ENCODE measurements around the gene SPDL1.

Gene SPDL1

GRCh38 chr5:169549453-169550100 is 34.0 kb upstream of the SPDL1 start:
- DNase-seq, result no peak
- Histone ChIP-seq H3K4me3 (ENCODE audit: low read depth, low read length) (no peak overlapping the region), H3K9me3 (ENCODE audit: severe bottlenecking) (no peaks in the 10 kb centered on the region), H3K27ac (no peak overlapping the region), H3K36me3 (no peaks in the 10 kb centered on the region), H3K27me3 (ENCODE audit: insufficient read depth, low read depth, severe bottlenecking) (peaks cover 52% of the 10 kb centered on the region)
- TF ChIP-seq, protein P1, sequence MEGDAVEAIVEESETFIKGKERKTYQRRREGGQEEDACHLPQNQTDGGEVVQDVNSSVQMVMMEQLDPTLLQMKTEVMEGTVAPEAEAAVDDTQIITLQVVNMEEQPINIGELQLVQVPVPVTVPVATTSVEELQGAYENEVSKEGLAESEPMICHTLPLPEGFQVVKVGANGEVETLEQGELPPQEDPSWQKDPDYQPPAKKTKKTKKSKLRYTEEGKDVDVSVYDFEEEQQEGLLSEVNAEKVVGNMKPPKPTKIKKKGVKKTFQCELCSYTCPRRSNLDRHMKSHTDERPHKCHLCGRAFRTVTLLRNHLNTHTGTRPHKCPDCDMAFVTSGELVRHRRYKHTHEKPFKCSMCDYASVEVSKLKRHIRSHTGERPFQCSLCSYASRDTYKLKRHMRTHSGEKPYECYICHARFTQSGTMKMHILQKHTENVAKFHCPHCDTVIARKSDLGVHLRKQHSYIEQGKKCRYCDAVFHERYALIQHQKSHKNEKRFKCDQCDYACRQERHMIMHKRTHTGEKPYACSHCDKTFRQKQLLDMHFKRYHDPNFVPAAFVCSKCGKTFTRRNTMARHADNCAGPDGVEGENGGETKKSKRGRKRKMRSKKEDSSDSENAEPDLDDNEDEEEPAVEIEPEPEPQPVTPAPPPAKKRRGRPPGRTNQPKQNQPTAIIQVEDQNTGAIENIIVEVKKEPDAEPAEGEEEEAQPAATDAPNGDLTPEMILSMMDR (IDR thresholded peaks at IDR 0.05; ENCODE audit: low read depth, low read length), result no peak

GRCh38 chr5:169550227-169550626 is 33.3 kb upstream of the SPDL1 start:
- H3K27me3 ChIP-seq (ENCODE audit: insufficient read depth, low read depth, severe bottlenecking), result peaks cover 58% of the 10 kb centered on the region
- H3K36me3 ChIP-seq, result no peaks in the 10 kb centered on the region
- H3K27ac ChIP-seq, result no peak overlapping the region
- no peak for DNase-seq
- H3K4me3 ChIP-seq (ENCODE audit: low read depth, low read length), result no peak overlapping the region
- TF ChIP-seq, protein P1 (IDR thresholded peaks at IDR 0.05; ENCODE audit: low read depth, low read length), result no peak
- H3K9me3 ChIP-seq (ENCODE audit: severe bottlenecking), result no peaks in the 10 kb centered on the region

- Histone ChIP-seq H3K4me3 (ENCODE audit: low read depth, low read length) (no peak overlapping the region), H3K27ac (no peak overlapping the region), H3K27me3 (ENCODE audit: insufficient read depth, low read depth, severe bottlenecking) (peaks cover 54% of the 10 kb centered on the region), H3K9me3 (ENCODE audit: severe bottlenecking) (no peaks in the 10 kb centered on the region), H3K36me3 (no peaks in the 10 kb centered on the region)
- TF ChIP-seq, protein P1 (IDR thresholded peaks at IDR 0.05; ENCODE audit: low read depth, low read length), result no peak
- no peak for DNase-seq
Observed at GRCh38 chr5:169551146-169551545, 32.4 kb upstream of the SPDL1 start.

- Histone ChIP-seq H3K27me3 (ENCODE audit: insufficient read depth, low read depth, severe bottlenecking) (peaks cover 50% of the 10 kb centered on the region), H3K27ac (no peak overlapping the region), H3K36me3 (no peaks in the 10 kb centered on the region), H3K9me3 (ENCODE audit: severe bottlenecking) (no peaks in the 10 kb centered on the region), H3K4me3 (ENCODE audit: low read depth, low read length) (no peak overlapping the region)
- no peak for DNase-seq
- TF ChIP-seq, protein P1 (IDR thresholded peaks at IDR 0.05; ENCODE audit: low read depth, low read length), result no peak
Observed at GRCh38 chr5:169551696-169552095, 31.9 kb upstream of the SPDL1 start.

DNA sequence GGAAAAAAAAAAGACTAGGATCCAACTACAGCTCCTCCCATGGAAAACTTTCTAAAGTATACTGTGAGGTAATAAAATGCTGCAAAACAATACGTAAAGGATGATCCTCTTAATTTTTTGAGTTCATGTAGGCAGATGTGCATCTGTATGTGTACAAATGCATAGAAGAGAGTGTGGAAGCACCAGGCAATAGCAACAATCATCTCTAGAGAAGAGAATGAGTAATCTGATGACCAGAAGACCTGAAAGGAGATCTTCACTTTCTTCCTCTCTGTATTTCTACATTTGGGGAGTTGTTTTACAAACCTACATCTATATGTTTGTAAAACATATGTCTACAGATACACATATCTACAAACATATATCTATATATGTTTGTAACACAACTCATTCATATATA is 29.3 kb upstream of the SPDL1 start:
- TF ChIP-seq, protein P1 (IDR thresholded peaks at IDR 0.05; ENCODE audit: low read depth, low read length), result no peak
- Histone ChIP-seq H3K36me3 (no peaks in the 10 kb centered on the region), H3K9me3 (ENCODE audit: severe bottlenecking) (peaks cover 3% of the 10 kb centered on the region), H3K4me3 (ENCODE audit: low read depth, low read length) (no peak overlapping the region), H3K27me3 (ENCODE audit: insufficient read depth, low read depth, severe bottlenecking) (peaks cover 30% of the 10 kb centered on the region), H3K27ac (no peak overlapping the region)
- no peak for DNase-seq

- Histone ChIP-seq H3K9me3 (ENCODE audit: severe bottlenecking) (peaks cover 3% of the 10 kb centered on the region), H3K36me3 (no peaks in the 10 kb centered on the region), H3K27me3 (ENCODE audit: insufficient read depth, low read depth, severe bottlenecking) (peaks cover 31% of the 10 kb centered on the region), H3K27ac (no peak overlapping the region), H3K4me3 (ENCODE audit: low read depth, low read length) (no peak overlapping the region)
- TF ChIP-seq, protein P1 (IDR thresholded peaks at IDR 0.05; ENCODE audit: low read depth, low read length), result no peak
- DNase-seq, result no peak
Observed at GRCh38 chr5:169557838-169558237, 25.7 kb upstream of the SPDL1 start.
